ENCODE results near the gene COL6A5. TPM values are rescaled to one million over a fixed set of nuclear protein-coding genes. Genes with fewer than 3 reads are reported as not detected.

The COL6A5 gene
- total and polyA plus RNA-seq, 2 of the 13 experiments (the other 11 are each of a cell fraction or from before 2014, with no cell fraction given): not detected

DNA sequence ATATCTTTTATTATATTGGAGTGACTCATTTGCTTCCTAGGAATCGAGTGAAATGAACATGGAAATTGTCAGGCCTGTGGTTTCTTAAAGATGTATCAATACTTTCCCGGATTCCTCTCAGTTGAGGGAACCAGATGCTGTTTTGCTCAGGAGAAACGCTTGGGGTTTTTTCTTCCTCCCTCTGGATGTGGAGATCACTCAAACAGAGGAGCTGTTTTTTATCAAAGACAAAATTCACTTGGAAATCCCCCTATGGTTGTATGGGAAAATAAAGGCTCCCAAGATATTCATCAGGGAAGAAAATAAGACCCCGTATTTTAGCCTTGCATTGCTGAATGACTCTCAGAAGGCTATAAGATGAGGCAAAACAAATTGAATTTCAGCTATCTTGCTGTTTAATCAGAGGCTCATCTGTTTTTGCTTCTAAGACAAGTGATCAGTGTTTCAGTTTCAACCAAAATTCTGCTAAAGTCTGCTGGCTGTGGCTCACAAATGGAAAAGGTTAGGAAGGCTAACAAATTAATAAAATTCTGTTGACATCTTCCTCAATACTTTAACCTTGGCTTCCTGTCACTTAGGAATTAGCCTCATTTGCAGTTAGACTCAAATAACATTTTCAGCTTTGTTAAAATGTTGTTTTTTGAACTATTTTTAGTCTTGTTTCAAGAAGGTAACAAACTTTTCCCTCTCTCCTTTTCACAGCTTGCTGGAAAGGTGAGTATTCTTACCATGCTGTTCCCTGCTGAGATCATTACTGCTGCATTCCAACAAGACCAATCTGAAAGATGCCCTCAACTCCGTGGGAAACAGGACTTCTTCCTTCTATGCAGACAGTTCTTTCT lies 83.6 kb downstream of the COL6A5 start:
- no TSS peak for BruUV-seq (replicated peaks)
- FAIRE-seq (no peak), ATAC-seq (no peak), DNase-seq (ENCODE audit: low spot score) (no peak)
- no peaks in the 10 kb centered on the region for H4K20me1 ChIP-seq (ENCODE audit: insufficient read depth, low read length)
- no peaks in the 10 kb centered on the region for H3K9me3 ChIP-seq (ENCODE audit: low read length)
- TF ChIP-seq, protein P1, sequence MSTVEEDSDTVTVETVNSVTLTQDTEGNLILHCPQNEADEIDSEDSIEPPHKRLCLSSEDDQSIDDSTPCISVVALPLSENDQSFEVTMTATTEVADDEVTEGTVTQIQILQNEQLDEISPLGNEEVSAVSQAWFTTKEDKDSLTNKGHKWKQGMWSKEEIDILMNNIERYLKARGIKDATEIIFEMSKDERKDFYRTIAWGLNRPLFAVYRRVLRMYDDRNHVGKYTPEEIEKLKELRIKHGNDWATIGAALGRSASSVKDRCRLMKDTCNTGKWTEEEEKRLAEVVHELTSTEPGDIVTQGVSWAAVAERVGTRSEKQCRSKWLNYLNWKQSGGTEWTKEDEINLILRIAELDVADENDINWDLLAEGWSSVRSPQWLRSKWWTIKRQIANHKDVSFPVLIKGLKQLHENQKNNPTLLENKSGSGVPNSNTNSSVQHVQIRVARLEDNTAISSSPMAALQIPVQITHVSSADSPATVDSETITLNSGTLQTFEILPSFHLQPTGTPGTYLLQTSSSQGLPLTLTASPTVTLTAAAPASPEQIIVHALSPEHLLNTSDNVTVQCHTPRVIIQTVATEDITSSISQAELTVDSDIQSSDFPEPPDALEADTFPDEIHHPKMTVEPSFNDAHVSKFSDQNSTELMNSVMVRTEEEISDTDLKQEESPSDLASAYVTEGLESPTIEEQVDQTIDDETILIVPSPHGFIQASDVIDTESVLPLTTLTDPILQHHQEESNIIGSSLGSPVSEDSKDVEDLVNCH (CRISPR knock-in tag; IDR thresholded peaks at IDR 0.05): no peak
- TF ChIP-seq CBX2 (IDR thresholded peaks at IDR 0.05; ENCODE audit: low read depth, low read length) (no peak), CBX2 (CRISPR knock-in tag; IDR thresholded peaks at IDR 0.05; ENCODE audit: low read depth) (no peak), PPARG (CRISPR knock-in tag; conservative IDR thresholded peaks at IDR 0.05) (no peak), CBX5 (CRISPR knock-in tag; IDR thresholded peaks at IDR 0.05; ENCODE audit: borderline replicate concordance) (no peak), U2AF1 (optimal IDR thresholded peaks at IDR 0.05; ENCODE audit: low read depth, low read length) (no peak), U2AF2 (IDR thresholded peaks at IDR 0.05; ENCODE audit: low read depth, low read length) (no peak), ZNF672 (CRISPR knock-in tag; IDR thresholded peaks at IDR 0.05) (no peak), ZNF878 (CRISPR knock-in tag; IDR thresholded peaks at IDR 0.05) (no peak), RCOR2 (CRISPR knock-in tag; IDR thresholded peaks at IDR 0.05) (no peak), MYNN (CRISPR knock-in tag; IDR thresholded peaks at IDR 0.05; ENCODE audit: low read depth) (no peak), SETDB1 (CRISPR knock-in tag; IDR thresholded peaks at IDR 0.05; ENCODE audit: borderline replicate concordance) (no peak)
- TF ChIP-seq, protein P2, sequence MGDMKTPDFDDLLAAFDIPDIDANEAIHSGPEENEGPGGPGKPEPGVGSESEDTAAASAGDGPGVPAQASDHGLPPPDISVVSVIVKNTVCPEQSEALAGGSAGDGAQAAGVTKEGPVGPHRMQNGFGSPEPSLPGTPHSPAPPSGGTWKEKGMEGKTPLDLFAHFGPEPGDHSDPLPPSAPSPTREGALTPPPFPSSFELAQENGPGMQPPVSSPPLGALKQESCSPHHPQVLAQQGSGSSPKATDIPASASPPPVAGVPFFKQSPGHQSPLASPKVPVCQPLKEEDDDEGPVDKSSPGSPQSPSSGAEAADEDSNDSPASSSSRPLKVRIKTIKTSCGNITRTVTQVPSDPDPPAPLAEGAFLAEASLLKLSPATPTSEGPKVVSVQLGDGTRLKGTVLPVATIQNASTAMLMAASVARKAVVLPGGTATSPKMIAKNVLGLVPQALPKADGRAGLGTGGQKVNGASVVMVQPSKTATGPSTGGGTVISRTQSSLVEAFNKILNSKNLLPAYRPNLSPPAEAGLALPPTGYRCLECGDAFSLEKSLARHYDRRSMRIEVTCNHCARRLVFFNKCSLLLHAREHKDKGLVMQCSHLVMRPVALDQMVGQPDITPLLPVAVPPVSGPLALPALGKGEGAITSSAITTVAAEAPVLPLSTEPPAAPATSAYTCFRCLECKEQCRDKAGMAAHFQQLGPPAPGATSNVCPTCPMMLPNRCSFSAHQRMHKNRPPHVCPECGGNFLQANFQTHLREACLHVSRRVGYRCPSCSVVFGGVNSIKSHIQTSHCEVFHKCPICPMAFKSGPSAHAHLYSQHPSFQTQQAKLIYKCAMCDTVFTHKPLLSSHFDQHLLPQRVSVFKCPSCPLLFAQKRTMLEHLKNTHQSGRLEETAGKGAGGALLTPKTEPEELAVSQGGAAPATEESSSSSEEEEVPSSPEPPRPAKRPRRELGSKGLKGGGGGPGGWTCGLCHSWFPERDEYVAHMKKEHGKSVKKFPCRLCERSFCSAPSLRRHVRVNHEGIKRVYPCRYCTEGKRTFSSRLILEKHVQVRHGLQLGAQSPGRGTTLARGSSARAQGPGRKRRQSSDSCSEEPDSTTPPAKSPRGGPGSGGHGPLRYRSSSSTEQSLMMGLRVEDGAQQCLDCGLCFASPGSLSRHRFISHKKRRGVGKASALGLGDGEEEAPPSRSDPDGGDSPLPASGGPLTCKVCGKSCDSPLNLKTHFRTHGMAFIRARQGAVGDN (CRISPR knock-in tag; IDR thresholded peaks at IDR 0.05): no peak
- TF ChIP-seq, protein P3, sequence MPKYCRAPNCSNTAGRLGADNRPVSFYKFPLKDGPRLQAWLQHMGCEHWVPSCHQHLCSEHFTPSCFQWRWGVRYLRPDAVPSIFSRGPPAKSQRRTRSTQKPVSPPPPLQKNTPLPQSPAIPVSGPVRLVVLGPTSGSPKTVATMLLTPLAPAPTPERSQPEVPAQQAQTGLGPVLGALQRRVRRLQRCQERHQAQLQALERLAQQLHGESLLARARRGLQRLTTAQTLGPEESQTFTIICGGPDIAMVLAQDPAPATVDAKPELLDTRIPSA (CRISPR knock-in tag; IDR thresholded peaks at IDR 0.05; ENCODE audit: borderline replicate concordance): no peak
- TF ChIP-seq, protein P4, sequence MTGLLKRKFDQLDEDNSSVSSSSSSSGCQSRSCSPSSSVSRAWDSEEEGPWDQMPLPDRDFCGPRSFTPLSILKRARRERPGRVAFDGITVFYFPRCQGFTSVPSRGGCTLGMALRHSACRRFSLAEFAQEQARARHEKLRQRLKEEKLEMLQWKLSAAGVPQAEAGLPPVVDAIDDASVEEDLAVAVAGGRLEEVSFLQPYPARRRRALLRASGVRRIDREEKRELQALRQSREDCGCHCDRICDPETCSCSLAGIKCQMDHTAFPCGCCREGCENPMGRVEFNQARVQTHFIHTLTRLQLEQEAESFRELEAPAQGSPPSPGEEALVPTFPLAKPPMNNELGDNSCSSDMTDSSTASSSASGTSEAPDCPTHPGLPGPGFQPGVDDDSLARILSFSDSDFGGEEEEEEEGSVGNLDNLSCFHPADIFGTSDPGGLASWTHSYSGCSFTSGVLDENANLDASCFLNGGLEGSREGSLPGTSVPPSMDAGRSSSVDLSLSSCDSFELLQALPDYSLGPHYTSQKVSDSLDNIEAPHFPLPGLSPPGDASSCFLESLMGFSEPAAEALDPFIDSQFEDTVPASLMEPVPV (CRISPR knock-in tag; IDR thresholded peaks at IDR 0.05): no peak
- no peak overlapping the region for H2AFZ ChIP-seq (ENCODE audit: low read length)
- peaks cover 0 to 4% of the 10 kb centered on the region in 2 experiments; a peak in 2 of 5 replicates for H3K27me3 ChIP-seq (ENCODE audit: control insufficient read depth in 1 of 2, insufficient read depth in 2 of 2, low read length in 2 of 2)
- in situ Hi-C loops (cut with HindIII; ENCODE audit: extremely low pct_ligation_motif_present, low pct_unique_long_range_greater_than_20kb): no loop called here
- POLR2A ChIA-PET: no interaction called here
- intact Hi-C loops (cut with micrococcal nuclease; ENCODE audit: unreplicated experiment): no loop called here
- no peak overlapping the region for H3K4me3 ChIP-seq (replicated peaks in 1 of 3; ENCODE audit: insufficient read depth in 1 of 3, low read depth in 2 of 3, low read length in 3 of 3)
- H3K4me1 ChIP-seq (ENCODE audit: insufficient read depth, low read length): no peaks in the 10 kb centered on the region
- 0% methylated on average over 5 of the region's 5 CpGs for WGBS (ENCODE audit: low lambda C conversion rate)
- H3K36me3 ChIP-seq (replicated peaks in 1 of 2; ENCODE audit: control insufficient read depth in 1 of 2, insufficient read depth in 2 of 2, low read length in 2 of 2): no peaks in the 10 kb centered on the region
- H3K27ac ChIP-seq (ENCODE audit: extremely low read length, insufficient read depth, low read length): no peak overlapping the region
- H3K9ac ChIP-seq (ENCODE audit: insufficient read depth, low read depth, low read length): no peak overlapping the region
- no peaks in the 10 kb centered on the region for H3K79me2 ChIP-seq (ENCODE audit: insufficient read depth, low read length)
- CTCF ChIA-PET (ENCODE audit: low intra/inter-chr PET ratio, low total read pairs): no interaction called here
- H3K4me2 ChIP-seq (ENCODE audit: low read depth, low read length): no peak overlapping the region
